Panc1 (cell line): ENCODE results near the gene PHF19. TPM values are rescaled to one million over a fixed set of nuclear protein-coding genes. Genes with fewer than 3 reads are reported as not detected.

ENCODE experiments used
- ATAC-seq: fragments of 200-7000 bp; cut with Tn5 transposase; 2 replicates; pipeline ENCODE4 v1.9.1; 2020; ENCODE audit warnings: mild to moderate bottlenecking, moderate library complexity
- BruUV-seq: library from RNA; stranded (reverse); fragments of 400-500 nt; replicated peaks from 2 replicates; lab custom pipeline; 2021; lab: Mats Ljungman, UMichigan
- CTCF ChIA-PET: fragments of 300-600 bp; sonication (Branson Sonifier 250); formaldehyde crosslinking; loops from one replicate; lab custom pipeline; 2022; ENCODE audit warnings: antibody characterized with exemption; lab: Charles Lee
- POLR2A ChIA-PET: fragments of 300-600 bp; sonication (Branson Sonifier 250); formaldehyde crosslinking; loops from one replicate; lab custom pipeline; 2022; ENCODE audit warnings: antibody characterized with exemption; lab: Charles Lee
- DNase-seq: peaks from one replicate; pipeline ENCODE4 v3.0.0-alpha.2; 2010; ENCODE audit warnings: low read depth, low spot score
- H3K27ac ChIP-seq: 2 replicates; pipeline ENCODE4 v1.5.1; 2011; ENCODE audit warnings: mild to moderate bottlenecking, low read length, inconsistent platforms
- H3K27me3 ChIP-seq: fragments of 200-500 bp; sonication (Bioruptor generic); 2 replicates; pipeline ENCODE4 v1.6.0; 2014; ENCODE audit warnings: low read length, inconsistent platforms; ENCODE audit not compliant: control insufficient read depth, insufficient read depth
- H3K36me3 ChIP-seq: fragments of 200-500 bp; sonication (Bioruptor generic); 2 replicates; pipeline ENCODE4 v1.5.1; 2014; ENCODE audit warnings: inconsistent platforms, mild to moderate bottlenecking, low read length, moderate library complexity; ENCODE audit not compliant: control insufficient read depth, insufficient read depth
- H3K4me1 ChIP-seq: 2 replicates; pipeline ENCODE4 v1.5.1; 2011; ENCODE audit warnings: inconsistent platforms, mild to moderate bottlenecking, low read length, moderate library complexity; ENCODE audit not compliant: control insufficient read depth, insufficient read depth
- H3K4me3 ChIP-seq, 2 experiments: 2 replicates each; pipeline ENCODE4 v1.5.1; 2011 to 2012; ENCODE audit warnings: low read depth in 2 of 2, low read length in 2 of 2, mild to moderate bottlenecking in 2 of 2, inconsistent platforms in 1 of 2, moderate library complexity in 1 of 2
- H3K9me3 ChIP-seq: fragments of 200-500 bp; sonication (Bioruptor generic); 2 replicates; pipeline ENCODE4 v1.5.1; 2014; ENCODE audit warnings: low read depth, mild to moderate bottlenecking, inconsistent platforms, low read length, moderate library complexity; ENCODE audit not compliant: control insufficient read depth, insufficient read depth
- CTCF ChIP-seq: fragments of 450-650 bp; IDR thresholded peaks from 2 replicates; pipeline ENCODE4 v1.5.1; 2017; ENCODE audit warnings: mild to moderate bottlenecking
- POLR2AphosphoS5 ChIP-seq: IDR thresholded peaks from 2 replicates; pipeline ENCODE4 v1.6.1; 2012; ENCODE audit warnings: mild to moderate bottlenecking, low read depth, low read length, moderate library complexity
- REST ChIP-seq, 2 experiments: IDR thresholded peaks; 2 replicates each; pipeline ENCODE4 v1.6.1; 2011 to 2012; ENCODE audit warnings: low read depth in 2 of 2, control low read depth in 1 of 2, low read length in 1 of 2, mild to moderate bottlenecking in 1 of 2, moderate library complexity in 1 of 2; ENCODE audit not compliant: insufficient read depth in 1 of 2
- SIN3A ChIP-seq: IDR thresholded peaks from 2 replicates; pipeline ENCODE4 v1.6.1; 2012; ENCODE audit warnings: low read depth, mild to moderate bottlenecking, low read length, moderate library complexity, borderline replicate concordance; ENCODE audit not compliant: insufficient read depth
- TCF7L2 ChIP-seq: IDR thresholded peaks from 2 replicates; pipeline ENCODE4 v1.6.1; 2011; ENCODE audit warnings: mild to moderate bottlenecking, low read depth, low read length, inconsistent platforms
- in situ Hi-C: cut with HindIII; loops from 2 replicates; pipeline ENCODE4 v1.10.0; 2016; ENCODE audit warnings: low sequenced_read_pairs, low pct_unique_long_range_greater_than_20kb
- intact Hi-C: fragments of 100-400 bp; cut with micrococcal nuclease; formaldehyde crosslinking; loops from one replicate; pipeline ENCODE4 v1.10.0; 2022; ENCODE audit not compliant: unreplicated experiment
- total RNA-seq: library from RNA; stranded (reverse); gene quantifications from one replicate; pipeline ENCODE4 v1.2.1, GENCODE V29; 2021; ENCODE audit not compliant: unreplicated experiment

PHF19 gene
- total RNA-seq, 1 experiment from 2014 or later = 91.1 TPM

- TF ChIP-seq TCF7L2 = no peak
- no peak for TF ChIP-seq REST (IDR thresholded peaks at IDR 0.05; ENCODE audit: insufficient read depth in 1 of 2, low read depth in 2 of 2, low read length in 1 of 2)
- TF ChIP-seq SIN3A = no peak
- no peak for TF ChIP-seq CTCF
- no peak for TF ChIP-seq POLR2AphosphoS5
- intact Hi-C loops = loop anchor here (5.0 kb wide), 1 partner anchor 48 kb away; the partner anchor contains the start of gene PHF19
These were observed 48.8 kb upstream of the PHF19 start for GRCh38 chr9:120925535-120926396.

GRCh38 chr9:120924698-120925534, 47.9 kb upstream of the PHF19 start:
- Histone ChIP-seq H3K4me3 (no peak overlapping the region), H3K27ac (no peak overlapping the region), H3K36me3 (no peaks in the 10 kb centered on the region), H3K4me1 (peaks cover 8% of the 10 kb centered on the region; the same call in 1 of the 2 replicates), H3K9me3 (no peaks in the 10 kb centered on the region), H3K27me3 (no peaks in the 10 kb centered on the region)
- intact Hi-C loops = loop anchor here (5.0 kb wide), 1 partner anchor 48 kb away; the partner anchor contains the start of gene PHF19
- DNase-seq (no peak), ATAC-seq (no peak)
- CTCF ChIA-PET = no interaction called here
- in situ Hi-C loops = no loop called here
- TSS peak; percentile 60 for BruUV-seq
- POLR2A ChIA-PET = no interaction called here
- TF ChIP-seq REST (IDR thresholded peaks at IDR 0.05; ENCODE audit: insufficient read depth in 1 of 2, low read depth in 2 of 2, low read length in 1 of 2) (no peak), SIN3A (no peak), TCF7L2 (no peak), CTCF (no peak)

More at GRCh38 chr9:120925535-120926396, 48.8 kb upstream of the PHF19 start:
- H3K27me3 ChIP-seq = no peaks in the 10 kb centered on the region
- H3K27ac ChIP-seq = no peak overlapping the region; the same call in 1 of the 2 replicates
- ChIA-PET POLR2A (no interaction called here), CTCF (no interaction called here)
- peaks cover 8% of the 10 kb centered on the region; the same call in 1 of the 2 replicates for H3K4me1 ChIP-seq
- BruUV-seq = no TSS peak
- peak; percentile 58 for ATAC-seq
- DNase-seq = peak; percentile 54
- H3K4me3 ChIP-seq = 0 out of 4 replicates have a peak overlapping the region, but pooled peaks of 1 of the 2 experiments have one; percentile 1
- no peaks in the 10 kb centered on the region for H3K36me3 ChIP-seq
- in situ Hi-C loops = no loop called here
- H3K9me3 ChIP-seq = no peaks in the 10 kb centered on the region
